NCI-H1436 (cell line): Measurements from ENCODE around the gene PIP4K2A.

Experiments
- DNase-seq: peaks from one replicate; lab custom pipeline; 2025; lab: John Stamatoyannopoulos, UW

Gene PIP4K2A

DNA sequence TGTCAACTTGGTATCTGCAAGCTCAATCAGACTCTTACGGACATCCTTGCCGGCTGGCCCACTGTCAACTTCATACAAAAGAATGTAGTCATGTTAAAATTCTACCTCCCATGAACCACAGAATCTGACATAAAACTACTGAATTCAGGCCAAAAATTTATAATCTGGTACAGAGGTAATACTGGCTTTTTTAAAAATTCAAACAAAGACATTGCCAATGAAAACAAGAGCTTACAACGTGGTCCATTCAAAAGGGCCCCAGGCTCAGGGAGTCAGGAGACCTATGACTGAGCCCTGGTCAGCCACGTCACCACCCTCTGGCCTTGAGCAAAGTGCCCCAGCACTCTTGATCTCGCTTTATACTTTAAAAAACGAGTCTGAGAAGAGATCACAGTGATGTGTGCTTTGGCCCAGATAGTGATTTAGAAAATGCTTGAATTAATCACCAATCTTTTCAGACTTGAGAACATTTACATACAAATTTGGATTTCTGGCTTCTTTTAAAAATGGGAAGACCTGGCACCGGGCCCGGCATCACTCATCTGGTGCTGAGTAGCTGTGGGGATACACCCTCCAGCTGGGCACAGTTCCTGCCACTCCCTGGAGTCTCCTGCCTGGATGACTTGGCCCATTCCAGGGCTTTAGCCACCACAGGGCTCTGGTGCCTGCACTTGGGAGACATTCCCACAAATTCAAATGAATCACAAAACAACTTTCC is 94.1 kb downstream of the PIP4K2A start:
- DNase-seq: no peak

GRCh38 chr10:22619101-22619500 is 95.3 kb downstream of the PIP4K2A start:
- DNase-seq: no peak

- no peak for DNase-seq
Measured at GRCh38 chr10:22618078-22618785, 96.1 kb downstream of the PIP4K2A start.

- no peak for DNase-seq
Measured at GRCh38 chr10:22617516-22617915, 96.9 kb downstream of the PIP4K2A start.

GRCh38 chr10:22617051-22617450 is 97.3 kb downstream of the PIP4K2A start:
- no peak for DNase-seq

DNA sequence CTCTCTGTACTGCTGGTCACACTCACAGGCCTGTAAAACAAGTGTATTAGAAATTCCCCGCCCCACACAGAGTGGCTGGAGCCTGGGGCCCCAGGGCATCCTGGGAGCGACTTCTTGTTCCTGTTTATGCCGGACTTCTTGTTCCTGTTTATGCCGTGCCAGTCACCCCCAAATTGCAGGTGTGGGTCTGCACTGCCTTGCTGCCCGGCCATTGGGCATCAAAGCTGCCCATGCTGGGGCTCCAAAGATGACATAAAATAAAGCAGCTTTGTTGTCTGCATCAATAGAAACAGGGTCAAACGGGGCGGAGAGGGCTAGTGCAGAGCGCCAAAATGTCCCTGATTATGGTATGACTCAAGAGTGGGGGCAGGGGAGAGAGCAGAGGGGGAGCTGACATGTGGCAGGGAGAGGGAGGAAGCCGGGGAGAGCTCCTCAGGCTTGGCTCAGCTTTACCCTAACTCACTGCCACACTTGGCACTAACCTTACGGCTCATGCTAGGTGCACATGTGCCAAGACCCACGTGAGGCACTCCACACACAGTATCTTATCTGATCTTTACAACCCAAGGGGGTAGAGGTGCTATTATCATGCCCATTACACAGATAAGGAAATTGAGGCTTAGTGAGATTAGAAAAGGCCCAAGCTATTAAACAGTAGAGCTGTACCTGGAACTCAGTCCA is 98.4 kb downstream of the PIP4K2A start:
- DNase-seq: no peak

DNA sequence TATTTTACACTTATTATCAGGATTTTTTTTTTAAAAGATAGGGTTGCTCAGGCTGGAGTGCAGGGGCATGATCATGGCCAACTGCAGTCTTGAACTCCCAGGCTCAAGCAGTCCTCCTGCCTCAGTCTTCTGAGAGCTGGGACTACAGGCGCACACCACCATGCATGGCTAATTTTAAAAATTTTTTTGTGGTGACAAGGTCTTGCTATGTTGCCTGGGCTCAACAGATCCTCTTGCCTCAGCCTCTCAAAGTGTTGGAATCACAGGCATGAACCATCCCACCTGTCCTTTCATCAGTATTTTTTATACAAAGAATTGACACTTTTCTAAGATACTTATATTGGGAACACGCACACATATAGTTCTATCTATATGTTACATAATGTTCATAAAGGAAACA is 99.3 kb downstream of the PIP4K2A start:
- DNase-seq: no peak

DNA sequence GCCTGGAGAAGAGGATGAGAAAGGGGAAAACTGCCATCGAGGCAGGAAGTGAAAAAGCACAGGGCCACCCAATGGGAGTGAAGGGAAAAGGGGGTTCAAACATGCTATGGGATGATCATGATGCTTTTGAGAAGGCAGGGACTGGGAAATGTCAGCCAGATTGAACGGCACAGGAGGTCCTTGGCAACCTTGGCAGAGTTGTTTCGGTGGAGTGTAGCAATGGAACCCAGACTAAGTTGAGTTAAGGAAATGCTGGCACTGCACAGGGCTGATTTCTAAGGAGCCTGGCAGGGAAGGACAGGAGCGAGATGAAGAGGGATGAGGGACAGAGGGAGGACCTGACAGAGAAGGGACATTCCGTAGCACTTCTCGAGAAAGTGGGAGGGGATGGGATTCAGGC is 101.4 kb downstream of the PIP4K2A start:
- DNase-seq: no peak

GRCh38 chr10:22612318-22612717 is 102.1 kb downstream of the PIP4K2A start:
- DNase-seq: no peak

- DNase-seq: no peak
Measured at GRCh38 chr10:22611425-22612115, 102.8 kb downstream of the PIP4K2A start.

GRCh38 chr10:22610610-22611009 is 103.8 kb downstream of the PIP4K2A start:
- no peak for DNase-seq

- no peak for DNase-seq
Measured at GRCh38 chr10:22609719-22610465, 104.5 kb downstream of the PIP4K2A start.

GRCh38 chr10:22609251-22609650 is 105.1 kb downstream of the PIP4K2A start:
- DNase-seq: no peak

- DNase-seq: no peak
Measured at GRCh38 chr10:22607261-22607660, 107.1 kb downstream of the PIP4K2A start.

- DNase-seq: no peak
Measured at GRCh38 chr10:22606164-22606614, 108.2 kb downstream of the PIP4K2A start.

DNA sequence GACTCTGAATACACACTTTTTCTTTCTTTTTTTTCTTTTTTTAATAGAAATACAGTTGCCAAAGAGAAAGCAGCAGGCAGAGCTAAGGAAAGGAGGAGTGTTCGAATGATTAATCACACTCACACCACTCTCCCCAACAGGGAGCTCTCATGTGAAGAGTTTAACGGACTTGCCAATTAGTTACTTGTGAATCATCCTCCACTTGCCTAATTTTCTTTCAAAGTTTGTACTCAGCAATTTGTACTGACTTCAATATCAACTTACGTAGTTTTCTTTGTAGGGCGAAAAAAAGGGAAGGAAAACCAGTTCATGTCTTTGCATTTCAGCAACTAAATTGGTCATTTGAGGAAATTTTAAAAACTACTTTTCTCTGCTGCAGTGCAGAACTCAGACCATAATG is 109.2 kb downstream of the PIP4K2A start:
- DNase-seq: no peak

DNA sequence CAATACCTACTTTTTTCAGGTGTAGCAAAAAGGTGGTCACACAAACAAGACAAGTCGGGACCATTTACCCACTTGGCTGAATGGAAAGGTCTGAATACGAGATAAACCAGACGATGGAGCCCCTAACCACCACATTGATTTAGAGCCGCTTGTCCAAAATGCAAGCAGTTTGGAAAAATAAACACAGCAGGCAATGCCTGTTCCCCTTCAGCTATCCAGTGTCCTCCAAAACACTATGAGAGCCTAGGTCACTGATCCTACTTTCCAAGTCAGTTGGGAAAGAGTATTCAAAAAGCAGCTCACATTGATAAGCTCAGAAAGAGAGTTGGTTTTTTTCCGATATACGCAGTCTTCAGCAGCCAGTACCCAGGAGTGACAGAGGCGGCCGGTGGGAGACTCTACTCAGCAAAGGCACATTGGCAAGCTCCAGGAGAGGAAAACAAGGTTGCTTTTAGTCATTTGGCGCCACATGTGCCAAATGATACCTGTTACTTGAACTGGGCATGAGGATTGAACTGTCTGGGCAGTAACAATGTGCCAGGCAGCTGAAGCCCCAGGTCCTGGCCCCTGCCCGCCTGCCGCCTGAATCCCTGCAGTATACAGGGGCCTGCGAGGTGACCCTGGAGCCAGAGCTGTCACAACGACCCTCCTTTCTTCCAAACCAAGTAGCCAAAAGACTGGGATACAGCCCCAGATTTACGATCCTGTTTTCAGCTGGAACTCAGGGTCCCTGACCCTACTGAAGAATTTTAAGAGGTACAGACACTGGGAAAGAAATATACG is 109.8 kb downstream of the PIP4K2A start:
- DNase-seq: no peak

DNA sequence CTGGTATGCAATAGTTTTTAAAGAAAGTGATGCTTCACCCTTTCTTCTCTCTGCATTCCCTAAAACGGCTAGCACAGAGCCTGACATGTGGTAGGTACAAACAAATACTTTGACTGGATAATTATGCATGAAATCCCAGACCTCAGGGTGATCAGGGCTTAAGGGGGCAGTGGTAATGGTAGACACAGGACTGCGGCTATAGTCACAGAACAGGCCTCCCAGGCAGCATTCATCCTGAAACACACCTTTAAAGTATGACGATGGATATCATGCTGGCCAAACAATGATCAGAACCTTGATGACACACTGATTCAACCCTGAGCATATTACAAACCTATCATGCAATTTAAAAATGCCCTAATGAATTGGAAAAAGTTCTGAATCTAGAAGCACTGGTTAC is 110.8 kb downstream of the PIP4K2A start:
- DNase-seq: no peak

GRCh38 chr10:22601618-22602017 is 112.8 kb downstream of the PIP4K2A start:
- no peak for DNase-seq

DNA sequence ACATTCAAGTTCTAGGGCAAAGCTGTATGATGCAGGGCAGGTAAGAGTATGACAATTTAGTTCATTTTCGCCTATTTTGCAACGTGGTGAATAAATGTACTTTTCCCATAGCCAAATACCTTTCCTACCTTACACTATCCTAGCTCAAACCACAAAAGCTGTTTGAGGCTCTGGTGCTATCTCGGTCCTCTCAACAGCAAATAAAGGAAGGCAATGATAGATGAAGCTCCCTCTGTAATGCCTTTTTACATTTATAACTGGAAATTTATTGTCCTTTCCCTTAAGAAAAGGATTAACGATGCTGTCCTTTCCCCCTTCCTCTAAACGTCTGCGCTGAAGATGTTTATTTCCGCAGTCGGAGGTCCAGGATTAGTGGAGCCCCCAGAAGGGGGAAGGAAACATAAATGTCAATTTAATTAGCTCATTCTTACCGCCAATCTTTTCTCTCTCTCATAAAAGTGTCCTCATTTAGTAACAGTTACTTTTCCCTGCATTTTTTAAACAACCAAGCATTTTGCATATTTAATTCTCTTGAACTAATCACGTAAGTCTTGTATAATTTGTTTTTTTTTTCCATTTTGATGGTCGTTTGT is 114.6 kb downstream of the PIP4K2A start:
- no peak for DNase-seq
